Gastrocnemius medialis (tissue), 4 donors: ENCODE data around the gene PRAMEF13. TPM values are rescaled to one million over a fixed set of nuclear protein-coding genes. Genes with fewer than 3 reads are reported as not detected.
"Not testable (repeated sequence)": the region's sequence is repeated elsewhere in the genome, so short reads cannot be mapped to it uniquely, and the experiment has no call there.

Source experiments
- ATAC-seq, 2 donors: fragments of 150-250 bp; one replicate each; pipeline ENCODE4 v1.9.1; 2016
- DNase-seq, 2 donors: peaks; one replicate each; pipeline ENCODE4 v3.0.0-alpha.2; 2019
- H3K27ac ChIP-seq, 4 donors: fragments of 200-600 bp; sonication (generic); 1 replicate in 1 of 4; 2 replicates in 3 of 4; pipeline ENCODE4 v1.5.1; 2016 to 2018; ENCODE audit warnings: mild to moderate bottlenecking in 2 of 4, moderate library complexity in 1 of 4
- H3K27me3 ChIP-seq, 3 donors: fragments of 200-600 bp; sonication (generic) in 2 of 3; 1 replicate in 1 of 3; 2 replicates in 2 of 3; pipeline versions ENCODE4 v1.5.1 to v1.6.0; 2016 to 2019; ENCODE audit warnings: mild to moderate bottlenecking in 1 of 3, moderate library complexity in 1 of 3
- H3K36me3 ChIP-seq, 2 donors: fragments of 200-600 bp; sonication (generic) in 1 of 2; one replicate each; pipeline ENCODE4 v1.5.1; 2017 to 2018
- H3K4me1 ChIP-seq, 2 donors: fragments of 200-600 bp; sonication (generic) in 1 of 2; one replicate each; pipeline ENCODE4 v1.5.1; 2016 to 2017; ENCODE audit warnings: mild to moderate bottlenecking in 2 of 2
- H3K4me3 ChIP-seq, 4 donors: fragments of 200-600 bp; sonication (generic) in 3 of 4; 1 replicate in 1 of 4; 2 replicates in 3 of 4; pipeline ENCODE4 v1.5.1; 2016 to 2019; ENCODE audit warnings: mild to moderate bottlenecking in 2 of 4
- H3K9me3 ChIP-seq, 3 donors: fragments of 200-600 bp; sonication (generic) in 2 of 3; 1 replicate in 1 of 3; 2 replicates in 2 of 3; pipeline ENCODE4 v1.5.1; 2016 to 2019
- in situ Hi-C, 4 donors: fragments of 200-750 bp; cut with MboI; loops; one replicate each; pipeline versions ENCODE4 v1.15.0 to v1.8.0; 2017; ENCODE audit warnings: low sequenced_read_pairs in 4 of 4
- intact Hi-C: fragments of 100-400 bp; cut with DNase I; formaldehyde crosslinking; loops from one replicate; pipeline ENCODE4 v1.15.1; 2023; ENCODE audit warnings: low total_unique reads
- total RNA-seq, 4 donors: library from RNA; depleted of rRNA; stranded (reverse); fragments of >200 nt; gene quantifications; one replicate each; pipeline versions ENCODE4 v1.1.0 to v1.2.3, GENCODE V29; 2016

Gene PRAMEF13, protein sequence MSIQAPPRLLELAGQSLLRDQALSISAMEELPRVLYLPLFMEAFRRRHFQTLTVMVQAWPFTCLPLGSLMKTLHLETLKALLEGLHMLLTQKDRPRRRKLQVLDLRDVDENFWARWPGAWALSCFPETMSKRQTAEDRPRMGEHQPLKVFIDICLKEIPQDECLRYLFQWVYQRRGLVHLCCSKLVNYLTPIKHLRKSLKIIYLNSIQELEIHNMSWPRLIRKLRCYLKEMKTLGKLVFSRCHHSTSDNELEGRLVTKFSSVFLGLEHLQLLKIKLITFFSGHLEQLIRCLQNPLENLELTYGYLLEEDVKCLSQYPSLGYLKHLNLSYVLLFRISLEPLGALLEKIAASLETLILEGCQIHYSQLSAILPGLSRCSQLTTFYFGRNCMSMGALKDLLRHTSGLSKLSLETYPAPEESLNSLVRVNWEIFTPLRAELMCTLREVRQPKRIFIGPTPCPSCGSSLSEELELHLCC
- not detected for total RNA-seq

DNA sequence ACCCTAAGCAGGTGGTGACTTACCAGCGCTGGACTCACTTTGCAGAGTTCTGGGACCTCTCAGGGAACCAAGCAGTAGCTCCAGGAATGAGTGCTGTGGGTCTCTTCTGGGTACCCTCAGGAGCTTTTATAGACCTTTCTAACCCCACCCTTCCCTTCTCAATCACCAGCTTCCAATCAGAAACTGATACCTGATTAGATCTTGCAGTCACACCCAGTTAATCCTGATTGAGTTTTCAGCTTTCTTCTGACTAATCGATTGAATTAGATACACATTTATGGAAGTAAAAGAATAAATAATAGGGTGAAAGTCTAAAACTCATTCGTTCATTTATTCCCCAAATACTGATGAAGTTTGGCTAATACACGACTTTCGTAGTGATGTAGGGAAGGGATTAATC is at the start of gene PRAMEF13:
PRAMEF13 (minus strand) TSS at position 101 of the 400 bp plus-strand sequence. CDS start 1,820 bp downstream, outside the sequence.
- in situ Hi-C loops, intact Hi-C loops, H3K36me3 ChIP-seq, ATAC-seq, H3K4me1 ChIP-seq, H3K9me3 ChIP-seq, H3K27me3 ChIP-seq, H3K4me3 ChIP-seq, H3K27ac ChIP-seq, DNase-seq: not testable (repeated sequence)

DNA sequence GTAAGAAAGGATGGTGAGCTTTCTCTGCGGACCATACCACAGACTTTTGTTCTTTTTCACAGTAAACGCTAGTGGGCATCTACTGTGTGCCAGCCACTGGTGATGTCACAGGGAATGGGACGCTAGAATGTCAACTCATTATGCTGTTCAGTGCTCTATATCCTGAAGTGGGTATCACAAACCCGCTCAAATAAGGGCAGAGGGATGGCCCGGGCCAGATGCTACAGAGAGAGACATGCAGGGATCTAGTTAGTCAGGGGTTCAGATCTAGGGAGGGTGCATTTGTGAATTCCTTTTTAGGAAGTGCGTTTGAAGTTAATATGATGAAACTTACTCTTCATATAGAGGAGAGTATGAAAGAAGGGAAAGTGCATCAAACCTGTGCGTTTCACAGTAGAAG is 45.9 kb upstream of the PRAMEF13 start:
- in situ Hi-C loops, H3K36me3 ChIP-seq, ATAC-seq, H3K27ac ChIP-seq, intact Hi-C loops, H3K4me1 ChIP-seq, H3K9me3 ChIP-seq, H3K4me3 ChIP-seq, H3K27me3 ChIP-seq, DNase-seq: not testable (repeated sequence)

DNA sequence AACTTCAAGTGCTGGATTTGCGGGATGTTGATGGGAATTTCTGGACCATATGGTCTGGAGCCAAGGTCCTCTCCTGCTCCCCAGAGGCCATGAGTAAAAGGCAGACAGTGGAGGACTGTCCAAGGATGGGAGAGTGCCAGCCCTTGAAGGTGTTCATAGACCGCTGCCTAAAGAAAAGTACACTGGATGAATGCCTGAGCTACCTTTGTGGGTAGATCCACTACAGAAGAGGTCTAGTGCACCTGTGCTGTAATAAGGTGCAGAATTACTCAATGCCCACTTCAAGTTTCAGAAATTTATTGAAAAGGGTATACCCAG is 45.3 kb upstream of the PRAMEF13 start:
- ATAC-seq, H3K36me3 ChIP-seq, H3K27me3 ChIP-seq, in situ Hi-C loops, DNase-seq, H3K4me1 ChIP-seq, H3K27ac ChIP-seq, H3K4me3 ChIP-seq, intact Hi-C loops, H3K9me3 ChIP-seq: not testable (repeated sequence)

DNA sequence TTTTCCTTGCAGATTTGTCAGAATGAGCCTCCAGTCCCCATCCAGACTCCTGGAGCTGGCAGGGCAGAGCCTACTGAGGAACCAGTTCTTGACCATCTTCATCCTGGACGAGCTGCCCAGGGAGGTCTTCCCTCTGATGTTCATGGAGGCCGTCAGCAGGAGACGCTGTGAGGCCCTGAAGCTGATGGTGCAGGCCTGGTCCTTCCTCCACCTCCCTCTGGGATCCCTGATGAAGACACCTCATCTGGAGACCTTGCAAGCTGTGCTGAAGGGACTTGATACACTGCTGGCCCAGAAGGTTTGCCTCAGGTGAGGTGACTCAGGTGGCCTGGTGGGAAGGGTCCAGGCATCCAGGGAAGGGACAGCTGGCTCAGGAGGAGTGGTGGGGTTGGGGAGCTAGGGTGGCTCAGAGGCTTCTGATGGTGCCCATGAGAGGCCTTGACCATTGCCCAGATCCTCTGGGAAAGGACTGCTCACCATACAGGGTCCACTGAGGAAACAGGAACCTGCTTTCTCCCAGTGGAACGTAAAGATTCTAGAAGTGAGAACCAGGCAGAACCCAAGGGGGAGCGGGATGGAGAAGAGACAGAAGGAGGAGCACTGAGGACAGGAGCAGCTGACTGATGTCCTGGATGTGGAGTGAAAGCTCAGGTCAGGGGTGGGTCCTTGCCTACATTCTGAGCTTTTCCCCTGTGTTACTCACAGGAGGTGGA is 44.8 kb upstream of the PRAMEF13 start:
- in situ Hi-C loops, intact Hi-C loops, DNase-seq: not testable (repeated sequence)

DNA sequence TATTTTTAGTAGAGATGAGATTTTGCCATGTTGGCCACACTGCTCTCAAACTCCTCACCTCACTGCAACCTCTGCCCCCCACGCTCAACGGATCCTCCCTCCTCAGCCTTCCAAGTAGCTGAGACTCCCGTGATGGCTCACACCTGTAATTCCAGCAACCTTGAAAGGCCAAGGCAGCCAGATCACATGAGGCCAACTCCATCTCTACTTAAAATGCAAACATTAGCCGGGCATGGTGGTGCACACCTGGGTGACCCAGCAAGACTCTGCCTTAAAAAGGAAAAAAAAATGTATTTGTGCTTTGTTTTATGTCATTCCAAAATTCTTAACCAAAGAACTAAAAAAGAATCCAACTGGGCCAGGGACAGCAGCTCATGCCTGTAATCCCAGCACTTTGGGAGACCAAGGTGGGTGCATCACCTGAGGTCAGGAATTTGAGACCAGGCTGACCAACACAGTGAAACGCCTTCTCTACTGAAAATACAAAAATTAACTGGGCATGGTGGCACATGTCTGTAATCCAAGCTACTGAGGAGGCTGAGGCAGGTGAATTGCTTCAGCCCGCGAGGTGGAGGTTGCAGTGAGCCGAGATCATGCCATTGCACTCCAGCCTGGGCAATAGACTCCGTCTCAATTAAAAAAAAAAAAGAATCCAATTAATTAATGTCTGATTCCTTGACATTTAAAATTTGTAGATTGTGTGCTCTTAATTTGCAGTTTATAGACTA is 42.5 kb upstream of the PRAMEF13 start:
- H3K4me3 ChIP-seq, H3K4me1 ChIP-seq, H3K9me3 ChIP-seq, ATAC-seq, DNase-seq, H3K27ac ChIP-seq, H3K27me3 ChIP-seq, intact Hi-C loops, in situ Hi-C loops, H3K36me3 ChIP-seq: not testable (repeated sequence)

More for the DNA sequence above, 44.8 kb upstream of the PRAMEF13 start:
- not testable (repeated sequence) for H3K36me3 ChIP-seq, H3K27ac ChIP-seq, ATAC-seq, H3K4me1 ChIP-seq, H3K27me3 ChIP-seq, H3K9me3 ChIP-seq, H3K4me3 ChIP-seq

DNA sequence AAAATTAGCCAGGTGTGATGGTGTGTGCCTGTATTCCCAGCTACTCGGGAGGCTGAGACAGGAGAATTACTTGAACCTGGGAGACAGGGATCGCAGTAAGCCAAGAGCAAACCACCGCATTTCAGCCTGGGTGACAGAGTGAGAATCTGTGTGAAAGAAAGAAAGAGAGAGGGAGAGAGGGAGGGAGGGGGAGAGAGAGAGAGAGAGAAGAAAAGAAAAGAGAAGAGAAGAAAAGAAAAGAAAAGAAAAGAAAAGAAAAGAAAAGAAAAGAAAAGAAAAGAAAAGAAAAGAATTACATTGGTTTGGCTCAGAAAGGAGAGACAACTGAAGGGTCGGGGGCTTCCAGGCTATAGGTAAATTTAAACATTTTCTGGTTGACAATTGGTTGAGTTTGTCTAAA is 38.4 kb upstream of the PRAMEF13 start:
- H3K4me3 ChIP-seq, H3K36me3 ChIP-seq, H3K4me1 ChIP-seq, in situ Hi-C loops, H3K27ac ChIP-seq, H3K9me3 ChIP-seq, DNase-seq, ATAC-seq, intact Hi-C loops, H3K27me3 ChIP-seq: not testable (repeated sequence)

DNA sequence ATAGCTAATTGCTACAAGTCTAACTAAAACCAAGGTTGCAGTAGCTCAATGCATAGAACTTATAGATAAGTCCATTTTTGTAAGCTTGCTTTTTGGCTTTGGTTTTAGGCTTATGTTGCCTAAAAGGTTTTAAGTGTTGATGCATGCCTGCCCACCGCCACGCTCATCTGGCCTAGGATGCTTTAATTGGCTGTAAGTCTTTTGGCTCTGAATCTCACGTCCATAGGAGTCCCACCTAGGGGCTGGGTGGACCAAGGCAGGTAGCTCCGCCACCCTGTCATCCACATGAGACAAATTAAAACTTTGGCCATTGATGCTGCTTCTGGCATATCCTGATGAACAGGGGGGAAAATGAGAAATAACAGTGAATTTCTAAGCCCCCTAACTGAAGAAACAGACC is 36.4 kb upstream of the PRAMEF13 start:
- H3K27ac ChIP-seq, intact Hi-C loops, ATAC-seq, H3K36me3 ChIP-seq, DNase-seq, H3K9me3 ChIP-seq, H3K4me1 ChIP-seq, H3K27me3 ChIP-seq, H3K4me3 ChIP-seq, in situ Hi-C loops: not testable (repeated sequence)

DNA sequence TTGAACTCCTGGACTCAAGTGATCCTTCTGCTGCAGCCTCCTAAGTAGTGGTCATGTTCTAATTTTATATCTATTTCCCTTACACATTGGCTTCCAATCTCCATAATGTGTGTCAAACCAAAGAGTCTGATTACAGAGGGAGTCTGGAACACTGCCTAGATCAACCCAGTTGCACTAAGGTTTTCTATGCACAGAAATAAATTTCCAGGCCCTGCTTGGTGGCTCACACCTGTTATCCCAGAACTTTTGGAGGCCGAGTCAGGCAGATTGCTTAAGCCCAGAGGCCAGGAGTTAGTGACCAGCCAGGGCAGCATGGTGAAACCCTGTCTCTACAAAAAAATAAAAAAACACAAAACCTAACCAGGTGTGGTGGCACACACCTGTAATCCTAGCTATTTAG is 32.8 kb upstream of the PRAMEF13 start:
- peak in 1 of 2 donors; percentile 19 for DNase-seq
- H3K27me3 ChIP-seq, H3K4me1 ChIP-seq, H3K9me3 ChIP-seq, H3K36me3 ChIP-seq, H3K27ac ChIP-seq, H3K4me3 ChIP-seq, in situ Hi-C loops, intact Hi-C loops: not testable (repeated sequence)
- ATAC-seq = peak; percentile 61 to 91

DNA sequence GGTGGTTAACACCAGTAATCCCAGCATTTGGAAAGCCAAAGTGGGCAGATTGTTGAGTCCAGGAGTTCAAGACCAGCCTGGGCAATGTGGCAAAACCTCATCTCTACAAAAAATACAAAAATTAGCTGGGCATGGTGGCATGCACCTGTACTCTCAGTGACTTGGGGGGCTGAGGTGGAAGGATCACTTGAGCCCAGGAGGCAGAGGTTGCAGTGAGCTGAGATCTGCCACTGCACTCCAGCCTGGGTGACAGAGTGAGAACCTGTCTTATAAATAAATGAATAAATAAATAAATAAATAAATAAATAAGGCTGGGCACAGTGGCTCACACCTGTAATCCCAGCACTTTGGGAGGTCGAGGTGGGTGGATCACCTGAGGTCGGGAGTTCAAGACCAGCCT is 30.8 kb upstream of the PRAMEF13 start:
- H3K36me3 ChIP-seq, intact Hi-C loops, ATAC-seq, H3K27me3 ChIP-seq, DNase-seq, H3K4me1 ChIP-seq, H3K27ac ChIP-seq, H3K9me3 ChIP-seq, in situ Hi-C loops, H3K4me3 ChIP-seq: not testable (repeated sequence)

DNA sequence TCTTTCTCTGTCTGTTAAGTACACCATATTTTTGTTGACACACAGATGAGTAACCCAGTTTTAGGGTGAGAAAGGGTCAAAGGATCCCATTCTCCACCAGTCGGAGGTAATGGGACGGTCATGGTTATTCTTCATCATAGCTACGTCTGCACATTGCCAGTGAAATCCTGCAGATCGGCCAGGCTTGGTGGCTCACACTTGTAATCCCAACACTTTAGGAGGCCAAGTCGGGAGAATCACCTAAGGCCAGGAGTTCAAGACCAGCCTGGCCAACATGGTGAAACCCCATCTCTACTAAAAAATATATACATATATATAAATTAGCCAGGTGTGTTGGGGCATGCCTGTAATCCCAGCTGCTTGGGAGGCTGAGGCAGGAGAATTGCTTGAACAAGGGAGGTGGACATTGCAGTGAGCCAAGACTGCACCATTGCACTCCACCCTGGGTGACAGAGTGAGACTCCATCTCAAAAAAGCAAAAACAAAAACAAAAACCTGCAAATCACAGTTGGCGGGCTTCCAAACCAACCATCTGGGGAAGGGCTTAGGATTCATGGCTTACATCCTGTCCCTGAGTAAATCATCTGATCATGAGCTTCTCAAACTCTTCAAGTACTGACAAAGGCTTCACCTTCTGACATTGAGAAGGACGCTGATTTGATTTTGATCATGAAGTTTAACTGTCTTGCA is 30.0 kb upstream of the PRAMEF13 start:
- H3K9me3 ChIP-seq, ATAC-seq, intact Hi-C loops, H3K27me3 ChIP-seq, DNase-seq, H3K4me3 ChIP-seq, H3K27ac ChIP-seq, H3K36me3 ChIP-seq, in situ Hi-C loops, H3K4me1 ChIP-seq: not testable (repeated sequence)

DNA sequence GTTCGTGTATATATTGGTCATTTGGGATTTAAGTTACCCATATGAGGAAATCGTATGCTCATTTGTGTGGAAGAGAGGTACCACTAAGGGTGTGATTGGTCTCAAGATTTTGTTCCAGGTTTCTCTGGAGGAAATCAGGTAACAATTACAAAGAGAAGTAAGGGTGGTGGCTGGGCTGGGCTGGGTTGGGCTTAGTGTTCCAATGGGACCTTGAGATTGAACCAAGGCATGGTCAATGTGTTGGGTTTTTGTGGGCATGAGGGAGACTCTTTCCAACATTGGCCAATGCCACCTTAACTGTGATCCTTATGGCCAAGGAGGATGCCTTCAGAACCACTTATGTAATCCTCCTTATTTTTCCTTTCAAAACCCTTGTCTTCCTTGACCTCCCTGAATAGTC is 29.4 kb upstream of the PRAMEF13 start:
- H3K4me1 ChIP-seq, H3K36me3 ChIP-seq, DNase-seq, H3K4me3 ChIP-seq, in situ Hi-C loops, H3K9me3 ChIP-seq, H3K27ac ChIP-seq, ATAC-seq, H3K27me3 ChIP-seq, intact Hi-C loops: not testable (repeated sequence)
